Measurements from ENCODE around the gene RNF215. TPM values are rescaled to one million over a fixed set of nuclear protein-coding genes. Genes with fewer than 3 reads are reported as not detected.

RNF215 gene
- total and polyA plus RNA-seq, 4 donors: 16.0 to 40.5 (median 29.3) TPM

DNA sequence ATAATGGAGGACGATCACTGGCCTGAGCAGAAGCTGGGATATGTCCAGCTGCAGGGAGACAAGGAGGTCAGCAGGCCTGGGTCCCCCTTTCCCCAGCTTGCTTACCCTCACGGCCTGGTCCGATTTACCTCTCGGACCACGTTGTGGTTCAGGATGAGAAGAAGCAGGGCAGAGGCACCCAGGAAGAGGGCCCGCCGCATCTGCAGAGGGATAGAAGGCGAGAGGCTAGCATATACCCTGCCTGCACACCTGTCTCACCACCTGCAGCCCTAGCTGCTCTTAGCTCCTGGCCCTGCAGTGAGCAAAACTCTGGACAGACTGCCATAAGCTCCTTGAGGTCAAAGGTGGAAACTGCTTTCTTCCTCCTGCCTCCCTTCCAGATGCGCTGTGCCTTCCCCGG lies 1.3 kb downstream of the RNF215 start:
- no peaks in the 10 kb centered on the region for H3K27me3 ChIP-seq (ENCODE audit: control insufficient read depth, insufficient read depth, low read length)
- no peaks in the 10 kb centered on the region for H3K9me3 ChIP-seq (ENCODE audit: control insufficient read depth, insufficient read depth, low read length)
- H3K27ac ChIP-seq (ENCODE audit: low read depth, low read length): no peak overlapping the region
- no peak overlapping the region for H3K4me3 ChIP-seq (ENCODE audit: low read depth, low read length)
- H3K36me3 ChIP-seq (ENCODE audit: control insufficient read depth, insufficient read depth, low read length): peaks cover 42% of the 10 kb centered on the region
- peaks cover 18% of the 10 kb centered on the region for H3K4me1 ChIP-seq (ENCODE audit: control insufficient read depth, insufficient read depth, low read length)
- 92% methylated on average over 10 of the region's 10 CpGs for whole genome bisulfite sequencing (ENCODE audit: insufficient coverage)
- no peak for DNase-seq (ENCODE audit: low read depth in 4 of 6, low spot score in 6 of 6)

DNA sequence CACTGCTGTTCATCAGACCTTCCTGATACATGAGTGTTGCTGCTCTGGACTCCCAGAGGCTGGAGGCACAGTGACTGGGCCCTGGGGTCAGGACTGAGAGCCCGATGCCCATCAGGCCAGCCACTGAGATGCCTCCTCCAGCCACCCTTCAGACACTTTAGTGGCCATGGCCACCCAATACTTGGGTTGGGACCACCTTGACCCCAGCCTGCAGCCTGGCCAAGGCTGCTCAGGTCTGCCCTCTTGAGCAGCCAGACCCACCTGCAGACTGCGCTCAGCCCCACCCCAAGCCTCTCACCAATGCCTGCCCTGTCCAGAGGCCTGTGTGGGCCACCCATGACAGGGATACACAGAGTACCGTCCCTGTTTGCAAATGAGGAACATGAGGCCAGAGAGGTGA lies 4.2 kb downstream of the RNF215 start:
- no peak for DNase-seq (ENCODE audit: low read depth in 4 of 6, low spot score in 6 of 6)
- peaks cover 64% of the 10 kb centered on the region for H3K36me3 ChIP-seq (ENCODE audit: control insufficient read depth, insufficient read depth, low read length)
- 86% methylated on average over 3 of the region's 3 CpGs for WGBS (ENCODE audit: insufficient coverage)

DNA sequence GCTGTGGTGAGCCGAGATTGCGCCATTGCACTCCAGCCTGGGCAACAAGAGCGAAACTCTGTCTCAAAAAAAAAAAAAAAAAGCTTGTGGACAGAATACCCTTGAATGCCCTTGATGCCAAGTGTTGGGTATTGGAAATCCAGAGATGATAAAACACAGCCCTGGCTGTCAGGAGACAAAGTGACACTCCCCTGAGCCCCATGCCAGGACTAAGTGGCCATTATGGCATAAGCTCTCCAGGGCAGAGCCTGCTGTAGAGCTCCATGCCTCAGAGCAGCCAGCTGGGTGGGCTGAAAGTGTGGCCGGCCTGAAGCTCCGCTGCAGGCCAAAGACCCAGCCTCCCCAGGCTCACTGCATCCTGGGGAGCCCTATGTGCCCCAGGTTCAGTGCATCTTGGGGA lies 4.9 kb downstream of the RNF215 start:
- DNase-seq (ENCODE audit: low read depth in 4 of 6, low spot score in 6 of 6): no peak
- Histone ChIP-seq H3K27me3 (ENCODE audit: control insufficient read depth, insufficient read depth, low read length) (no peaks in the 10 kb centered on the region), H3K4me3 (ENCODE audit: low read depth, low read length) (no peak overlapping the region), H3K27ac (ENCODE audit: low read depth, low read length) (no peak overlapping the region), H3K36me3 (ENCODE audit: control insufficient read depth, insufficient read depth, low read length) (peaks cover 72% of the 10 kb centered on the region), H3K4me1 (ENCODE audit: control insufficient read depth, insufficient read depth, low read length) (peaks cover 14% of the 10 kb centered on the region), H3K9me3 (ENCODE audit: control insufficient read depth, insufficient read depth, low read length) (no peaks in the 10 kb centered on the region)
- 86% methylated on average over 4 of the region's 5 CpGs for WGBS (ENCODE audit: insufficient coverage)

More for the DNA sequence above, 4.2 kb downstream of the RNF215 start:
- no peak overlapping the region for H3K4me3 ChIP-seq (ENCODE audit: low read depth, low read length)
- no peaks in the 10 kb centered on the region for H3K27me3 ChIP-seq (ENCODE audit: control insufficient read depth, insufficient read depth, low read length)
- H3K4me1 ChIP-seq (ENCODE audit: control insufficient read depth, insufficient read depth, low read length): peaks cover 18% of the 10 kb centered on the region
- H3K27ac ChIP-seq (ENCODE audit: low read depth, low read length): no peak overlapping the region
- no peaks in the 10 kb centered on the region for H3K9me3 ChIP-seq (ENCODE audit: control insufficient read depth, insufficient read depth, low read length)

GRCh38 chr22:30381264-30381663 lies 5.9 kb downstream of the RNF215 start:
- Histone ChIP-seq H3K4me1 (ENCODE audit: control insufficient read depth, insufficient read depth, low read length) (peaks cover 8% of the 10 kb centered on the region), H3K4me3 (ENCODE audit: low read depth, low read length) (no peak overlapping the region), H3K9me3 (ENCODE audit: control insufficient read depth, insufficient read depth, low read length) (no peaks in the 10 kb centered on the region), H3K27me3 (ENCODE audit: control insufficient read depth, insufficient read depth, low read length) (no peaks in the 10 kb centered on the region), H3K36me3 (ENCODE audit: control insufficient read depth, insufficient read depth, low read length) (peaks cover 82% of the 10 kb centered on the region), H3K27ac (ENCODE audit: low read depth, low read length) (no peak overlapping the region)
- 89% methylated on average over 12 of the region's 12 CpGs for WGBS (ENCODE audit: insufficient coverage)
- DNase-seq (ENCODE audit: low read depth in 4 of 6, low spot score in 6 of 6): no peak

GRCh38 chr22:30380011-30380410 lies 7.2 kb downstream of the RNF215 start:
- H3K4me3 ChIP-seq (ENCODE audit: low read depth, low read length): no peak overlapping the region
- peaks cover 90% of the 10 kb centered on the region for H3K36me3 ChIP-seq (ENCODE audit: control insufficient read depth, insufficient read depth, low read length)
- H3K4me1 ChIP-seq (ENCODE audit: control insufficient read depth, insufficient read depth, low read length): no peaks in the 10 kb centered on the region
- no peak overlapping the region for H3K27ac ChIP-seq (ENCODE audit: low read depth, low read length)
- 97% methylated on average over 20 of the region's 20 CpGs for WGBS (ENCODE audit: insufficient coverage)
- H3K9me3 ChIP-seq (ENCODE audit: control insufficient read depth, insufficient read depth, low read length): no peaks in the 10 kb centered on the region
- no peak for DNase-seq (ENCODE audit: low read depth in 4 of 6, low spot score in 6 of 6)
- H3K27me3 ChIP-seq (ENCODE audit: control insufficient read depth, insufficient read depth, low read length): no peaks in the 10 kb centered on the region

DNA sequence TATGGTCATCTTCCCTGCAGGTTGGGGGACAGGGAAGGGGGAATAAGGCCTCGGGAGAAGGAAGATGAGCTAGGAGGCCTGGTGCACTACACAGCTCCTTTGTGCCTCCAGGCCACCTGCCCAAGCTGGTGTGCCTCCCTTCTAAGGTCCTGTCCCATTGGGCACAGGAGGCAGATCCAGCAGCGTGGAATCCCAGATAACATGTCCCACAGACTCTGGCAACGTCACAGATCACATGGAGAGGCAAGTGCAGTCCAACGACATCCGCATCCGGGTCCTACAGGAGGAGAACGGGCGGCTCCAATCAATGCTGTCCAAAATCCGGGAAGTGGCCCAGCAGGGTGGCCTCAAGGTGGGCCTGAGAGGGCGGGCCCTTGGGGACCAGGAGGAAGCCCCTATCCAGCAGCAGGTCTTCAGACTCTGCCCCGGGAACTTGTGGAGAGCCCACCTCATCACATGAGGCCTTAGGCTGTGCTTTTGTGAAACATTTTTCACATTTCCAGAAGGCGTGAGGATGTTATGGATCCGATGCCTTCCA lies 11.8 kb downstream of the RNF215 start:
- 92% methylated on average over 12 of the region's 13 CpGs for WGBS (ENCODE audit: insufficient coverage)

GRCh38 chr22:30373331-30374325 lies 13.6 kb downstream of the RNF215 start:
- Histone ChIP-seq H3K27me3 (ENCODE audit: control insufficient read depth, insufficient read depth, low read length) (no peaks in the 10 kb centered on the region), H3K4me1 (ENCODE audit: control insufficient read depth, insufficient read depth, low read length) (peaks cover 17% of the 10 kb centered on the region), H3K4me3 (ENCODE audit: low read depth, low read length) (no peak overlapping the region), H3K36me3 (ENCODE audit: control insufficient read depth, insufficient read depth, low read length) (peaks cover 76% of the 10 kb centered on the region), H3K9me3 (ENCODE audit: control insufficient read depth, insufficient read depth, low read length) (no peaks in the 10 kb centered on the region), H3K27ac (ENCODE audit: low read depth, low read length) (no peak overlapping the region)
- 71% methylated on average over 33 of the region's 33 CpGs for WGBS (ENCODE audit: insufficient coverage)
- no peak for DNase-seq (ENCODE audit: low read depth in 4 of 6, low spot score in 6 of 6)

More for the DNA sequence above, 11.8 kb downstream of the RNF215 start:
- H3K9me3 ChIP-seq (ENCODE audit: control insufficient read depth, insufficient read depth, low read length): no peaks in the 10 kb centered on the region
- no peak overlapping the region for H3K27ac ChIP-seq (ENCODE audit: low read depth, low read length)
- H3K4me1 ChIP-seq (ENCODE audit: control insufficient read depth, insufficient read depth, low read length): peaks cover 17% of the 10 kb centered on the region
- H3K4me3 ChIP-seq (ENCODE audit: low read depth, low read length): no peak overlapping the region
- DNase-seq (ENCODE audit: low read depth in 4 of 6, low spot score in 6 of 6): no peak
- peaks cover 79% of the 10 kb centered on the region for H3K36me3 ChIP-seq (ENCODE audit: control insufficient read depth, insufficient read depth, low read length)
- H3K27me3 ChIP-seq (ENCODE audit: control insufficient read depth, insufficient read depth, low read length): no peaks in the 10 kb centered on the region

- Histone ChIP-seq H3K9me3 (ENCODE audit: control insufficient read depth, insufficient read depth, low read length) (no peaks in the 10 kb centered on the region), H3K4me3 (ENCODE audit: low read depth, low read length) (no peak overlapping the region), H3K4me1 (ENCODE audit: control insufficient read depth, insufficient read depth, low read length) (peaks cover 17% of the 10 kb centered on the region), H3K27ac (ENCODE audit: low read depth, low read length) (no peak overlapping the region), H3K27me3 (ENCODE audit: control insufficient read depth, insufficient read depth, low read length) (no peaks in the 10 kb centered on the region), H3K36me3 (ENCODE audit: control insufficient read depth, insufficient read depth, low read length) (peaks cover 78% of the 10 kb centered on the region)
- DNase-seq (ENCODE audit: low read depth in 4 of 6, low spot score in 6 of 6): no peak
- WGBS (ENCODE audit: insufficient coverage): 64% methylated on average over 4 of the region's 8 CpGs
Measured at GRCh38 chr22:30372915-30373314, 14.3 kb downstream of the RNF215 start.

GRCh38 chr22:30371981-30372380 lies 15.2 kb downstream of the RNF215 start:
- H3K4me3 ChIP-seq (ENCODE audit: low read depth, low read length): no peak overlapping the region
- peaks cover 68% of the 10 kb centered on the region for H3K36me3 ChIP-seq (ENCODE audit: control insufficient read depth, insufficient read depth, low read length)
- no peaks in the 10 kb centered on the region for H3K27me3 ChIP-seq (ENCODE audit: control insufficient read depth, insufficient read depth, low read length)
- 87% methylated on average over 12 of the region's 13 CpGs for WGBS (ENCODE audit: insufficient coverage)
- no peak for DNase-seq (ENCODE audit: low read depth in 4 of 6, low spot score in 6 of 6)
- peaks cover 17% of the 10 kb centered on the region for H3K4me1 ChIP-seq (ENCODE audit: control insufficient read depth, insufficient read depth, low read length)
- no peaks in the 10 kb centered on the region for H3K9me3 ChIP-seq (ENCODE audit: control insufficient read depth, insufficient read depth, low read length)
- no peak overlapping the region for H3K27ac ChIP-seq (ENCODE audit: low read depth, low read length)
